ENCODE results near the gene SLC31A1. TPM values are rescaled to one million over a fixed set of nuclear protein-coding genes. Genes with fewer than 3 reads are reported as not detected.

Gene SLC31A1
- total RNA-seq, 2 experiments from 2014 or later, result 9.5 to 10.2 TPM

GRCh38 chr9:113311961-113312360 is 90.6 kb downstream of the SLC31A1 start:
- ChIA-PET CTCF (interaction anchor here (0.7 to 4.6 kb wide), 6 partner anchors 11 to 344 kb away, joined by 3 to 24 read pairs (median 3); no protein-coding TSS in a partner anchor), POLR2A (no interaction called here)
- ATAC-seq (no peak), DNase-seq (no peak)
- Mint-ChIP-seq H3K27me3 (ENCODE audit: low read depth) (peaks cover 5% of the 10 kb centered on the region), H3K4me3 (no peak overlapping the region), H3K4me1 (ENCODE audit: low read depth) (no peaks in the 10 kb centered on the region), H3K36me3 (ENCODE audit: low read depth) (no peaks in the 10 kb centered on the region), H3K9me3 (ENCODE audit: insufficient read depth) (no peaks in the 10 kb centered on the region), H3K27ac (no peak overlapping the region)

DNA sequence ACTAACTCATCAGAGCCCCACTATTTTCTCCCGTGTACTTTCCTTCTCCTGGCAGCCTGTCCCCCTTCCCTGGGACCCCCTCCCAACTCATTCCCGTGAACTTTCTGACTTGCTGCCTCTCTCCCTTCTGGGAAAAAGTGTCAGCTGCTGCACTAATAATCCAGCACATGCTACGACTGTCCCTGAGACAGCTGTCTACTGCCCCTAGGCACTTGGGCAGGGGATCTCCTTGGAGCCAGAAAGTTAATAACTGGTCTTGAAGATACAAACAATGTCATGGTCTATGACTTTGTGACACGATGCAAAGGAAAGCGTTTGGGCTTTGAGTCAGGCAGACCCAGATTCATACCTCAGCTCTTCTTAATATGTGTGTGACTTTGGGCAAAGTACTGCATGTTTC is 91.9 kb downstream of the SLC31A1 start:
- Mint-ChIP-seq H3K27ac (no peak overlapping the region), H3K9me3 (ENCODE audit: insufficient read depth) (no peaks in the 10 kb centered on the region), H3K36me3 (ENCODE audit: low read depth) (no peaks in the 10 kb centered on the region), H3K27me3 (ENCODE audit: low read depth) (peaks cover 9% of the 10 kb centered on the region), H3K4me1 (ENCODE audit: low read depth) (no peaks in the 10 kb centered on the region), H3K4me3 (no peak overlapping the region)
- CTCF ChIA-PET, result interaction anchor here (4.6 kb wide), 1 partner anchor 343 kb away, joined by 24 read pairs; no protein-coding TSS in a partner anchor
- POLR2A ChIA-PET, result interaction anchor here (0.6 kb wide), 1 partner anchor 37 kb away, joined by 3 read pairs; no protein-coding TSS in a partner anchor
- no peak for ATAC-seq
- DNase-seq, result no peak

Other genes with a start within 250 kb of the SLC31A1 start
- gene ZNF883, start 209.4 kb upstream of the SLC31A1 start, total RNA-seq, result under 1 TPM; 0.57 to 0.76 TPM
- under 1 TPM; 0.76 to 0.81 TPM for gene ZFP37, start 164.8 kb upstream of the SLC31A1 start, total RNA-seq
- 1 to 10 TPM; 2.0 to 2.7 TPM for gene SLC31A2, start 70.5 kb upstream of the SLC31A1 start, total RNA-seq
- gene FKBP15, start 267 bp upstream of the SLC31A1 start, total RNA-seq, result 10 to 100 TPM; 34.5 to 36.3 TPM
- gene CDC26, start 54.0 kb downstream of the SLC31A1 start, total RNA-seq, result 10 to 100 TPM; 26.1 to 28.9 TPM
- gene PRPF4, start 54.1 kb downstream of the SLC31A1 start, total RNA-seq, result 10 to 100 TPM; 33.3 to 37.3 TPM
- gene RNF183, start 81.8 kb downstream of the SLC31A1 start, total RNA-seq, result not detected
- gene WDR31, start 118.7 kb downstream of the SLC31A1 start, total RNA-seq, result under 1 TPM; 0.47 to 0.92 TPM
- 1 to 10 TPM; 4.0 to 4.4 TPM for gene BSPRY, start 128.0 kb downstream of the SLC31A1 start, total RNA-seq
- gene HDHD3, start 155.4 kb downstream of the SLC31A1 start, total RNA-seq, result 10 to 100 TPM; 14.0 to 15.3 TPM
- 10 to 100 TPM; 26.0 to 30.7 TPM for gene ALAD, start 179.7 kb downstream of the SLC31A1 start, total RNA-seq
- 10 to 100 TPM; 78.9 to 81.7 TPM for gene POLE3, start 189.1 kb downstream of the SLC31A1 start, total RNA-seq
- gene C9orf43, start 189.2 kb downstream of the SLC31A1 start, total RNA-seq, result under 1 TPM; 0.34 to 0.60 TPM
- 10 to 100 TPM; 68.9 to 77.2 TPM for gene RGS3, start 242.2 kb downstream of the SLC31A1 start, total RNA-seq

Data from activated CD8-positive, alpha-beta T cell treated with anti-CD3 and anti-CD28 coated beads, Interleukin-2, amount 10 ng/mL, durations not matched to agents 7 days and 5 days (primary cell).